Measurements from ENCODE around the gene FGFBP2.

Gene FGFBP2

GRCh38 chr4:15965325-15965724 is 2.4 kb upstream of the FGFBP2 start:
- no peak for DNase-seq

- no peak for DNase-seq
These were observed 1.2 kb upstream of the FGFBP2 start for GRCh38 chr4:15964159-15964558.

GRCh38 chr4:15963576-15963975 is 601 bp upstream of the FGFBP2 start:
- peak; percentile 33 to 48 for DNase-seq

DNA sequence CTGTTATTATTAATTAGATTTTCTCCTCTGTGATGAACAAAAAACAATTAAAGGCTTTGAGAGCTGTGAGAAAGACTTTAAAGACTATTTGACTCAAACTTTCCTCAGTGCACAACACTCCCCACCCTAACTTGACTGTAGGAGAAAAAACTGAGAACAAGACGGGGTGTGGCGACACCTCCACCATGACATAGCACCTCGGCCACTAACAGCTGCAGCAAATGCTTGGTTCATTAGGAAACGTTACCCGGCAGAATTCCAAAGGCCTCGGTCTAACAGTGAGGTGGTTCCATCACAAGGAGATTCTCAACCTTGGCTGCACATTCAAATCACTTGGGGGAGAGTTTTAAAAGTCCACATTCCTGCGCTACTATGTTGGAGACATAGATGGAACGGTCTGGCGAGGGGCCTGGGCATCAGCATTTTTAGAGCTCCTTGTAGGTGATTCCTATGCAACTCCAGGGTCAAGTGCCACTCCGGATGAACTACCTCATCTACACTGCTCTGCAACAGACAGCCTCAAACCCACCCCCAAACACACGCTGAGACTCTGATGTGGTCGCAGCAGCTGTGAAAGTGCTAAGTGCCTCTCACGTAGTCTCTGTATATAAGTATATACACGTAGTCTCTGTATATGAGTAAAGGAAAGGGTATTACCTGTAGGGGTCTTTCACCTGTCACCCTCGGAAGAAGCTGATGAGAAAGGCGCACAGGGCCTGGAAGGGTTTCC is 1.0 kb downstream of the FGFBP2 start:
- no peak for DNase-seq

DNA sequence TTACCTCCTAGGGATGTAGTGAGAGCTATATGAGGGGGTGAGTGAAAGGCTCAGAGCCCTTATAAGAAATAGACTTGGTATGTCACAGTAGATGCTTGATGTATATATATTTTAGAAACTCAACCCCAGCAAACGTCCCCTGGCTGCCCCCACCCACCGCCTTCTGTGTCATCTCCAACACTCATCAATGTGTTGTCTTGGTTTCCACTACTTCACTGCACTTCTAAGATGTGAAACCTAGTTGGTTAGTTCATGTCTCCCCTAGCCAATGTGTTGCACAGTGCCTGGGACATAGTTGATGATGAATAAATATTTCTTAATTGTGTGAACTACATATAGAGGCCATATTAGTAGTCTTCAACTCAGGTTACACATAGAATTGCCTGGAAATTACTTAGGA is 4.4 kb downstream of the FGFBP2 start:
- DNase-seq = no peak

DNA sequence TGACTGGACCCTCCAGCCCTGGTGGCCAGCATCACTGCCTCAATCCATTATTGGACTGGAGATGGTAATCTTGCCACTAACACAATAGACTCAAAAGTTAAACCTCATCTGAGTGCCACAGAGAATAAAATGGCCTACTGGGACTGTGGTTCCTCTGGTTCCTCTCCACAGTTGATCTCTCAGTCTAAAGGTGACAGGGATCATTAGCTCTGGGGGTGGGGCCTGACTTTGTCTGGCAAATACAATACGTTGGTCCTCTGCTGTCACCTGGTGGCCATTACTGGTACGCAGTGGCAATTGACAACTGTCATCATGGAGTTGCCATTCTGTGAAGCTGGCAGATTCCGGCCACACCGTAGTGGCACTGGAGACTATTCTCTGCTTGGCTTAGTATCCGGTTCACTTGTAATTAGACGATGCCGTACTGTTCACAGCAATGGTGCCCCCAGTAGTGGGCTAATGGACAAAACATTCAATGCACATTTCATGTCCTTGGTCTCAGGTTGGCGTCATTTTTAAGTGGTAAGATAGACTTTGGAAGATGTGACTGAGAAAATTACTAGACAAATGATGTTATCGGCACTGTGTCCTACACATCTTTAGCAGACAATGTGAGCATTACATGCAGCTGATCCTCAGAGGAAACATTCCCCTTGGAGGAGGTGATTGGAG is 6.7 kb downstream of the FGFBP2 start:
- peak; percentile 86 to 89 for DNase-seq

DNA sequence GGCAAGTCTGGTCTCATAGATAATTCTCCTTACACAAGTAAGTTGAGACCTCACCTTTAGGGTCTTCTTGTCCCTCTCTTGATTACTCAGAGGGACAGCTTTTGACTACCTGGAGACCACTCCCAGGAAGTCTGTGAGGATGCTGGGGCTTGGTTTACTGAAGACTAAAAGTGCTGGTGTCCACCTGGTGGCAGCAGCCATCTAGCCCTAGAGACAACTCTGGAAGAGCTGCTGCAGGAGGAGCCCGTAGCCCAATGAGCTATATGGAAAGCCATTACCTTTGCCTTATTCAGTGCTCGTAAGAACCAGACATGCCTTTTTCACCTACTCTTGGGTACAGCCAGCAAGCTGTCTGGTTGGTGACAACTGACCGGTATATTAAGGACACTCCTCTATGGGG is 7.3 kb downstream of the FGFBP2 start:
- no peak for DNase-seq

DNA sequence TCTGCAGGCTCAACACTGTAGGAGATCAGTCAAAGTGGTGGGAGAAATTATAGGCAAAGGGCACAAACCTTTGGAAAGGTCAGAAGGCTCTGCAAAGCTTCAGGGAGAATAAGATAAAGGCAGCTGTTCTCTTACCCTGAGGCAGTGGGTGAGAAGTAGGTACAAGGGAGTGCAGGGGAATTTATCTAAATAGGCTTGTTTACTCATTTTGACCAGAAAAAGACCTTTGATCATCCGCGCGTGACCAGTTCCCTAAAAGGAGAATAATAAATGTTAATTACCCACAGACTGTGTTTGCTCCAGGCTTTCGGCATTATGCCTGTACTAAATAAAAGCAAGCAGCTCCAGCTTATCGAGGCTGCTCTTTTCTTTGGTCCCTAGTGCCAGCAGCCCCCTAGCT is 9.3 kb downstream of the FGFBP2 start:
- DNase-seq = no peak

DNA sequence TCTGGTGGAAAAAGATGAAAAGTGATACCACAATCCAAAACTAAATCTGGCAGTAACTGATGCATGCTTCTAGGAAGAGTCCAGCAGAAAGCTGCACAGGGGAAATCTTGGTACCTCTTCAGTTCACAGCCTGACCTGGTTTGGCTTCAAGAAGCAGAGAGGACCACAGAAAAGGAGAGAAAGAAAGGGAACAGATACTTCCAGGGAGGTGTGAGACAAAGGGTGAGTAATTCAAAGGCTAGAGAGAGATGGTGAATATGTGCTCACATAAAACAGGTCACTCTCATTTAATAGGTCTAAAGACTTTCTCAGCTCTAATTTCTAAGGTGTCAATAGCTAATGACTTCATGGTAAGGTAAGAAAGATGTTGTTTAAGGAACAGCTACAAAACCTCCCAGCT is 11.2 kb downstream of the FGFBP2 start:
- DNase-seq = no peak

GRCh38 chr4:15948826-15949225 is 14.1 kb downstream of the FGFBP2 start:
- DNase-seq = no peak

DNA sequence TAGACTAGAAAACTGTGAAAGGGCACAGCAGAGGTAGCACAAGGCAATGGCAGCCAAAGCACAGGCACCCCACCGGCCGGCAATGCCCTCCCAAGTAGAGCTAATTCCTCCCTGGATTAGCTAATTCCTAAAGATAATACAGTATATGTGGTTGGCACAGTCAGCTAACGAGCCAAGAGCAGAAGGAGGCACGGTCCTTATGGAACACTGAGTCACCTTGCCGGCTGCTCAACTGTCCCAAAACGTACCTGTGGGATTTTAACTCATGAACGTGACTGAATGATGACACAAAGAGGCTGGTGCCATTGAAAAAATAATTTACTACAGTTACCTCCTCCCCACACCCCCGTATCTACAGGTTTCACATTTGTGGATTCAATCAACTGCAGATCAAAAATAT is 15.3 kb downstream of the FGFBP2 start:
- no peak for DNase-seq

- no peak for DNase-seq
These were observed 17.5 kb downstream of the FGFBP2 start for GRCh38 chr4:15945516-15945915.

DNA sequence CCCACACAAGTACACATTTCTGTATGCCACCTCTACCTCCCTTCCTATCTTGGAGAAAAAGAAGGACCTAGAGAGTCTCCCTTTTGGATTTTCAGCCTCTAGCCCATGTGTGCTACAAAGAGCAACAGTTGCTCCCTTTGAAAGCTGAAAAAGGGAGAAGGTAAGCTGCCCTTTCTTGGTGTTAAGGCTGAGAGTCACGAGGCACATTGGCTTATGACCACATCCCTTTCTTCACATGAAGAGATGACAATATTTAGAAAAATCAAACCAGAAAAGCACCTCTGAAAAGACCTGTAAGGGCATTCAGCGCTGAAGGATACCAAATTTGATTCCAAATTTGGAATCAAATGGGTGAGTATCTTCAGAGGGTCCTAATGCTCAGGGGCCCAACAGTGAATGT is 18.1 kb downstream of the FGFBP2 start:
- no peak for DNase-seq

DNA sequence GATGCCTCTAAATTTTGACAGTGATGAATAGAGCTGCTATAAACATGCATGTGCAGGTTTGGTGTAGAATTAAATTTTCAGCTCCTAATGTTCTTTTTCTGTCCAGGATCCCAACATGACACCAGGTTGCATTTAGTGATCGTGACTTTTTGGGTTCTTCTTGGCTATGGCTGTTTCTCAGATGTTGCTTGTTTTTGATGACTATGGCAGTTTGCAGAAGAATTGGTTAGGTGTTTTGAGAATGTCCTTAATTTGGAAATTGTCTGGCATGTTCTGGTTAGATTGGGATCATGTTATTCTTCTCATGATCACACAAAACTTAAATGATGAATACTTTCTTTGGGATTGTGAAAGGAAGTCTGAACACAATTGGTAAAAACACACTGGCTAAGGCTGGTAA is 20.7 kb downstream of the FGFBP2 start:
- DNase-seq = no peak

GRCh38 chr4:15938640-15939039 is 24.3 kb downstream of the FGFBP2 start, which contains the start of gene FGFBP1:
Gene FGFBP1, minus strand, starts transcription at chr4:15938740. Its CDS starts 2,108 bp downstream, at chr4:15936632.
- no peak for DNase-seq

DNA sequence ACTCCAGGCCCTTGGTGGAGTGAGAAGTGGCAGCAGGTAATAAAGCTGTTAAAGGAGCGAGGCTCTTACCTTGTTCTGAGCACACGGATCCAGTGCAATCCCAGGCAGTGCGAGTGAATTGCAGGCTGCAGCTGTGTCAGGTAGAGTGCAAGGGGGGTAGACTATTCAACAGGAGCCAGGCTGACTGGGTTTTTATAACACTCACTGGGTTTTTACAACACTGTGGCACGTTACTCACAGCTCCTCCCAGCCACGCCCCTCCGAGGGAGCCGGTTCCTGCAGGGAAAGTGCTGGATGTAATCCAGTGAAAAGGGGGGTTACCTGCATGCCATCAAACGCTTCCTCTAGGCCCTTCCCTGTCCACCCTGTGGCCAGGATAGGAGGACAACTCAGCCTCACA is 24.8 kb downstream of the FGFBP2 start:
- DNase-seq = no peak

DNA sequence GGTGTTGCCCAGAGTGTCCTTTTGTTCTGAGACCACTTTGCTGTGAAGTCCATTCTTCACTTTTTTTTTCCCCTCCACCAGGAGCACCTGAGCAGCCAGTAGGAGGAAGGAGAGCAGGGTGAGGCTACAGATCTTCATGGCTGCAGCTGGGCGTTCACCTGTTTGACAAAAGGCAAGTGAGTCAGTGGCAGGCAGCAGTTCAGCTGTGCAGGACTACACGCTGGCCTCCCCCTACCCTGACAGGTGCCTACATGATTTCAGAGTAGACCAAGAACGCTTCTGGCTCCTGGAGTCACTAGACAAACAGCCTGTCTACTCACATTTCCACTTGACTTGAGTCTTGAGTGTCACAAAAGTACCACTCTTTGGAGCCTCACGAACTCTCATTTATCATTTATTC is 26.5 kb downstream of the FGFBP2 start:
- no peak for DNase-seq

- no peak for DNase-seq
These were observed 27.2 kb downstream of the FGFBP2 start for GRCh38 chr4:15935504-15936402.

DNA sequence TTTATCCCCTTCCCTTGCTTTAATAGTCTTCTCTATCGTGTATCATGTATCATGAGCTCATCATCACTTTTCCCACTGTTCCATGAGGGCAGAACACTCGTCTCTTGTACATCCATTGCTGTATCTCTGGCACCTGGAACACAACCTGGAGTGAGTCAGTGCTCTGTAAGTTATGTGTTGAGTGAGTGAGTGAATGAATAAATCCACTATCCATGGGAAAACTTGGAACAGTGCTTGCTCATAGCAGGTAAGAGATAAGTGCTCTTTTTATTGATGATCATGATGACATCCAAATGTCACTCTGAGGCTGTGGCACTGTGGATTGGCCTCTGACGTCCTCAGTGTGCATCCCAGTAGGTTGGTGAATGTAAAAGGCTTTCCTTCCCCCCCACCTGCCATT is 28.7 kb downstream of the FGFBP2 start:
- no peak for DNase-seq

DNA sequence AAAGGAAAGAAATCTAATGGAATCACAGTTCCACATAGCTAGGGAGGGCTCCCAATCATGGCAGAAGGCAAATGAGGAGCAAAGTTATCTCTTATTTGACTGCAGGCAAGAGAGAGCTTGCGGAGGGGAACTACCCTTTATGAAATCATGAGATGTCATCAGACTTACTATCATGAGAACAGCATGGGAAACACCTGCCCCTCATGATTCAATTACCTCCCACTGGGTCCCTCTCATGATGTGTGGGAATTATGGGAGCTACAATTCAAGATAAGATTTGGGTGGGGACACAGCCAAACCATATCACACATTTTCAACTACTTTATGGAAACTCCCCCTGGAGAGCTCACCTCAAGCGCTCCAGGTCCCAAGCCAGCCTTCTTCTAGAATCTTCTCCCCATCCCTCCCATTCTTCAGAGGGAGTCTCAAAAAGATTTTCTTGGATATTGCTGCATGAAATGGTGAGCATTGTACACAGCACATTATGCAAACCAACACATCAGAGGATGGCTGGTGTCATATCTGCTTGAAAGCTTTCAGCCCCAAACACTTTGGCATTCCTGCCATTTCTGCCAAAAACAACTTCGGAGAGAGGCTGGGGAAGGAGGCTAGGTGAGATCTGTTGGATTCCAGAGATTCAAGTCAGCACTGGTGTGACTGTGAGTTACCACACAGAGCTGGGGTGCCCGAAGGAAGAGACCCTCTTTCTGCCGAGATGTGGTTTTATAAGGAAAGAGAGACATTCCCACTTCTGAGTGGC is 31.3 kb downstream of the FGFBP2 start:
- DNase-seq = no peak

DNA sequence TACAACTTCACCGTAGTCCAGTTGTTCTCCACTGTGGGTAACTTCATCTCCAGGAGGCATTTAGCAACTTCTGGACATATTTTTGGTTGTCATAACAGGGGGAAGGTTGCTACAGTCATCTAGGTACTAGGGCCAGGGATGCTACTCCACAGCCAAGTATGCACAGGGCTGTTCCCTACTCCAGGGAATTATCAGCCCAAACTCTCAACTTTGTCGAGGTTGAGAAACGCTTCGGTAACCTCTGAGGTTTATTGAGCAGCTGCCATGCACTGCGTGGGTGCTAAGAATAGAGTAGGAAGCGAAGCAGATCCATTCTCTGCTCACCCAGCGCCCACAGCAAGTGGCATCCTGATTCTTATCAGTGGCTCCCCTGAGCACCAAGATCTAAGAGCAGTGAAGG is 32.7 kb downstream of the FGFBP2 start:
- no peak for DNase-seq

DNA sequence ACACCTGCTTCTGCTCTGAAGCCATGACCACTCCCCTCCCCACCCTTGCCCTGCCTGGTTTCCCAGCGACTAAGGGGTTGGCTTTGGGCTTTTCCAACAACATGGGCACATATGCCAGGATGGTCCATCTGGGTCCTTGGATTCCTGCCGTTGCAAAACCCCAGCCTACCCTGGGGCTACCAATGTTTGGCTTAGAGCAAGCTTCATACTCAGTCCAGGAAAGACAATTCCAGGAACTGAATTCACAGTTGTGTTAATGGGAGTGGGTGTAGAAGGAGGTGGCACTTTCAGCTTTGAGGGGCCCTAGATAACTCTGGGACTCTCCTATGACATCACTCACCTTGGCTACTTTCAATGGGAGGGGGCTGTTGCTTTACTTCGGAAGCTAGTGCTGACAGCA is 33.4 kb downstream of the FGFBP2 start:
- no peak for DNase-seq

DNA sequence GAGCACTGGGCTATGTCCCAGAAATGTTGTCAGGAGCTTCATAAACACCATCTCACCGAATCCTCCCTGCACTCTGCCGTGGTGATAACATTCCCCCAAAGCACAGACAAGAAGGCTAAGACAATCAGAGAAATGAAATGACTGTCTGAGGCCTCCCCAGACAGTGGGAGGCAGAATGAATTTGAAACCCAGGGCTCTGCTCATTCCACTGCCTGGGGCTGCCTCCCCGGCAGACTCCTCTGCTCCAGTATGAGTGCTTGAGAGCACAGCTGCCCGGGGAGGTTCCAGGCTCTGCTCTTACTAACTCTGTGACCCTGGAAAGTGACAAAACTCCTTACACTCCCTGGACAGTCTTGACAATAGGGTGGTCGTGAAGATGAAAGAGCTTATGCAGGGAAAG is 34.1 kb downstream of the FGFBP2 start:
- DNase-seq = no peak
